SIG-M5 (cell line): Measurements from ENCODE around the gene ITGB2.
"Not testable (repeated sequence)": the region's sequence is repeated elsewhere in the genome, so short reads cannot be mapped to it uniquely, and the experiment has no call there.

Experiments used
- DNase-seq: peaks from one replicate; lab custom pipeline; 2025; lab: John Stamatoyannopoulos, UW

Gene ITGB2

GRCh38 chr21:44926331-44927101 is 5.8 kb upstream of the ITGB2 start:
- no peak for DNase-seq

- no peak for DNase-seq
Measured at GRCh38 chr21:44925378-44925755, 4.7 kb upstream of the ITGB2 start.

DNA sequence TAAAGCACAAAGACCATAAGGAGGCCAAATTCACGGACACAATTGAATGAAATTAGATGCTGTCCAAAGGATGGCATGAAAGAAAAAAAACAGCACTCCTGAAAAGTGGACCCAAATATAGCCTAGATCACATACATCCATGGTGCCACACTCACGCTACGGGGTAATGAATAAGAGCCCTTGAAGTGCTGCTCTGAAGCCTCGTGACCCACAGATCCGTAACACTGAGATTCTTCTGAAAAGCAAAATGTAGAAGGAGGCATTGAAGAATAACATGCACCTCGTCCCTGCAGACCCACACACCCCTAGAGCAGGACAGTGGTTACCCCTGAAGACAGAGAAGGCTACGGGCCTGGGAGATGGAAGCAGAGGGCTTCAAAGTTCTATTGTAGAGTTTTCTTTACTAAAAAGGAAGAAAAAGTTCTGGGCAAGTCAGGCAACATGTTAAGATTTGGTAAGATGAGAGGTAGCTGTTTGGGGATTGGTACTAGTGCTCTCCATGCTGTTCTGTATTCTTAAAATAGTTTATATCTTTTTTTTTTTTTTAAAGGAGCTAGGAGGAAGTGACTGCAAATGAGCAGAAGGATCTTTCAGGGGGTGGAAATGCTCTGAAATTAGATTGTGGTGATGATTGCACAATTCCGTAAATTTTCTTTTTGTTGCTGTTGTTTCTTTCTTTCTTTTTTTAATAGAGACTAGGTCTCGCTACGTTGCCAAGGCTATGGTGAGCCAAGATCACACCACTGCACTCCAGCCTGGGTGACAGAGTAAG is 4.1 kb upstream of the ITGB2 start:
- DNase-seq: peak; percentile 91

- DNase-seq: no peak
Measured at GRCh38 chr21:44923480-44924084, 2.9 kb upstream of the ITGB2 start.

- DNase-seq: no peak
Measured at GRCh38 chr21:44921928-44922327, 1.2 kb upstream of the ITGB2 start.

- DNase-seq: no peak
Measured at GRCh38 chr21:44919913-44920693, 596 bp downstream of the ITGB2 start.

GRCh38 chr21:44919111-44919912 is 1.4 kb downstream of the ITGB2 start:
- no peak for DNase-seq

- no peak for DNase-seq
Measured at GRCh38 chr21:44918581-44919033, 2.1 kb downstream of the ITGB2 start.

GRCh38 chr21:44918107-44918470 is 2.6 kb downstream of the ITGB2 start:
- DNase-seq: no peak

DNA sequence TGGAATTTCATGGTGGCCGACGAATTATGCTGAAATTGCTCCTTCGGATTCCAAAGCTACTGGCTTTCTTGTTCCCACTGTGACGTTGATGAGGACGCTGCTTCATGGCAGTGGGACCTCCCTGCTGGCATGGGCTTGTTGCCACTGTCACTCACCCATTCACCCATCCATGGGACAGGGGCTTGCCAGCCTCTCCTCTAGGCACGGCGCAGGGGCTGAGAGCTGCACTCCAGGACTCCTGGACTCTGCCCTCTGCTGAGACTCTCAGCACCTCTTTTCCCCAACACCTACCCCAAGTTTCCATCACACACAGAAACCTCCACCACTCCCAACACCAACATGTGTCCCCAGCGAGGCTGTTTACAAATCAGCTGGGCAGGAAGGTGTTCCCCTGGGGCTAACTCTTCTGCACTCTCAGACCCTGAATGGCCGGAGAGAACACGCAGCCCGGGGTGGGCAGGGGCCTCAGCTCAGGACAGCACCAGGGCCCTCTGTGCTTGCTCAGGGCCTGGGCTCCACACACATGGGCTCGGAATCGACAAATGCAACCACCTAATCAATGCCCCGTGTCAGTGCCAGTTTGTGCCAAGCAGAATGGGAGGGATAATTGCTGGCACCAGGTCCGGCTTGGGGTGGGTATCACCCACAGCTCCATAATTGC is 3.1 kb downstream of the ITGB2 start:
- no peak for DNase-seq

DNA sequence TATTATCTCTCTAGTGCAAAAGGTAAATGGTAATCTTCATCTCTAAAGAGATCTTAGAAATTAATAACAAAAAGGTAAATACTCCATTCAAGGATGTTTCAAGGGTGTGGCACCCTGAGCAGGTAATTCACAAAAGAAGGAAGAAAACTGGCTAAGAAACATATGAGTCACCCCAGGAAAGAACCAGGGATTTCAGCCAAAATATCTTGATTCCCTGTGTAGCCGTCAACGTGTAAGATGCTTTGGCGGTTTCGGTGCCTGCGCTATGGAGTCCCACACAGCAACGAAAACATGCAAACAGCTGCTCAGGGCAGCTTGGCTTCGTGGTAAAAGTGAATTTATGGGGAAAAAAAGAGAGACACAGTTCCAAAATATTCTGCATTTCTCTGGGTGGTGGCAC is 3.7 kb downstream of the ITGB2 start:
- no peak for DNase-seq

- DNase-seq: no peak
Measured at GRCh38 chr21:44914176-44914874, 6.4 kb downstream of the ITGB2 start.

DNA sequence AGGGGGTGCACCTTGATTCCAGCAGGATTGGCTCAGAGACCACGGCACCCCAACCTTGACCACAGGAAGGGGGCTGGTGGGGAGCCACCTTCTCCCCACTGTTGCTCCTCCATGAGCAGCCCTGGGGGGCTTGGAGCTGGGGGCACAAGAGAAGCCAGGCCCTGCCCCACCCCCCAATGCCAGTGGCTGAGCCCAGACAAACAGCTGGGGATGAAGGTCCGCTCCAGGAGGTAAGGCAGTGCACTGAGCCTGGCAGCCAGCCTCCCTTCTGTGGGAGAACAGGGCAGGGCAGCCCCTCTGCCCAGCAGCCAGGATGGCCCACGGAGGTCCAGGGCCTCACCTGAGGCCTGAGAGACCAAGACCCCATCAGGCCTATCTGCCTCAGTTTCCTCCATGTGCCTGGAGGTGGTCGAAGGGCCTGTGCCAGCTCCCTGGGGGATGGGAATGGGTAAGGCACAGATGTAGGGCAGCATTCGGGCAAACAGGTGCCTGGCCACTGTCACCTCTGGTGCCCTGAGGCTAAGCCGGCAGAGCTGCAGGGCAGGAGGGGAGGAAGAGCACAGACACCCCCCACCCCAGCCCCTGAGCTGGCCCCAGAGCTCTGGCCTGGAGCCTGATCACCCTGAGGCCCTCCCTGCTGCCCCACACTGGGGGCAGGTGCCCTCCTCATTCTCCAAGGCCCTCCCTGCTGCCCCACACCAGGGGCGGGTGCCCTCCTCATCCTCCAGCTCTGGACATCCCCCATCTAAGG is 7.1 kb downstream of the ITGB2 start:
- DNase-seq: no peak

DNA sequence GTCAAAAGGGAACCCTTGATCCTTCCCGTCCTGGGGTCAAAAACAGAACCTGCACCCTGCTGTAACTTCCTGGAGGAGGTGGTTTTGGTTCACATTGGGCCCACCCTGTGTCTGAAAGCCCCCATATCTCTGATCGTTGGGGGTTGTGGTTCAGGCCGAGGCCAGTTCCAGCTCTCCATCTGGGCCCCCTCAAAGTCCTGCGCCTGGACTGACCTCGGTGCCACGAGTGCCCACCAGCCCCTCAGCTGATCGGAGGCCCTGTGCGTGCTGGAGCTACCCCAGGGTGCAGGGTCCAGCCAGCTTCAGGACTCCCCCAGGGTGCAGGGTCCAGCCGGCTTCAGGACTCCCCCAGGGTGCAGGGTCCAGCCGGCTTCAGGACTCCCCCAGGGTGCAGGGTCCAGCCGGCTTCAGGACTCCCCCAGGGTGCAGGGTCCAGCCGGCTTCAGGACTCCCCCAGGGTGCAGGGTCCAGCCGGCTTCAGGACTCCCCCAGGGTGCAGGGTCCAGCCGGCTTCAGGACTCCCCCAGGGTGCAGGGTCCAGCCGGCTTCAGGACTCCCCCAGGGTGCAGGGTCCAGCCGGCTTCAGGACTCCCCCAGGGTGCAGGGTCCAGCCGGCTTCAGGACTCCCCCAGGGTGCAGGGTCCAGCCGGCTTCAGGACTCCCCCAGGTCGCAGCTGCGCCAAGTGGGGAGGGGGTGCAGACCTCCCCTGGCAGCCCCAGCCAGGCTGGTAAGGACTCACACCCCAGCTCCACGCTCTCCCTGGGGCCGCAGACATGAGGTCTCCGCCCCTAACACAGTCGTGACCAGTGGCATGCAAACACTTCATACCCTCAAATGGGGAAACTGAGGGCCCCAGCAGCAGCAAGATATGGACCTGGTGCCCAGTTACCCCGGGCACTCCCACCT is 7.9 kb downstream of the ITGB2 start:
- DNase-seq: not testable (repeated sequence)

- no peak for DNase-seq
Measured at GRCh38 chr21:44912158-44912473, 8.6 kb downstream of the ITGB2 start.

- no peak for DNase-seq
Measured at GRCh38 chr21:44911384-44912157, 9.1 kb downstream of the ITGB2 start.

DNA sequence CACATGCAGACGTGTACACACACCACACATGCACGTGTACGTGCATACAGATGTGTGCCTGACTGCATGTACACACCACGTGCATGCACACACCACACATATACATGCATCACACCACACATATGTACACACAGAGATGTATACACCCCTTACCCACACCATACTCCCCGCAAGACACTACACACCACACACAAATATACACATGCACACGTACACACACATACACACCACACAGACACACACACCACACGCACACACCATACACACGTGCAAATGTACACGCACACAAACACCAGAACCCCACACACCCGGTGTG is 9.7 kb downstream of the ITGB2 start:
- DNase-seq: no peak
